Measurements from ENCODE around the gene ARSB. TPM values are rescaled to one million over a fixed set of nuclear protein-coding genes. Genes with fewer than 3 reads are reported as not detected.

The ARSB gene
- total and polyA plus RNA-seq, 2 donors (not counting 1 experiment from before 2014, with no cell fraction given): 4.6 to 9.8 TPM

DNA sequence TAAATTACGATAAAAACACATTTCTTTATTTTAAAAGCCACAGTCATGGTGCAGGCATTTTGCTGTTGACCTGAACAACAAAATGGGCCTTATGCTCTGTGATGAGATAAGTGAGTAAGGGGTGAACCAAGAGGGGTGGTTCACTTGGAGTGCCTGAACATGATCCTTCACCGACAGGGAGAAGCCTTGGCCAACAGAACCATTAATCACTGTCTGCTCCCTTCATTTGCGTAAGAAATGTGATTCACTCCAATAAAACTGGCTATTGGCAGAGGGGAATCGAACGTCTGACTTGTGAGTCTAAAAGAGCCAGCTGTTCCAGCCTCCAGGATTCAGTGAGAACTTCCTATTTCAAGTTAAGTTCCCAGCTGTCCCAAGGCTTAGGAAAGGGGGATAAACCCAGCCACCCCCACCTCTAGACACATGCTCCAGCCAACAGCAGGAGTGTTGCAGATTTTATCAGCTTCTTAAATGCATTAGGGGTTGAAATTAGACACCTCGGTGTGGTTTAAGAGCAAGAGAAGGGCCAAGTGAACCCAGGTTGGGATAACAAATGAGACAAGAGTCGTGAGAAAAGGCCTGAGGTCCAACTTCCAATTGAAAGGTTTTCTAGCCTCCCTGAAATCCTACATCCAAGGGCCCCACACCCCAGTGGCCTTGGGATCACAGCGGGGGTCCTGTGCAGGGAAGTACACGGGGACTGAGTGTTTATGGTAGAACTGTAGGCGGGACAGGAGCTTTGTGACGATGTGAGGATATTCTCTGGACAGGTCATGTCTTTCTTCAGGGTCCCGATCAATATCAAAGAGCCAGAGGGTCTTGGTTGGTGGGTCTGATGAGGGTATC, 205.1 kb downstream of the ARSB start:
- Mint-ChIP-seq H3K27me3 (no peaks in the 10 kb centered on the region), H3K4me3 (no peak overlapping the region), H3K4me1 (peaks cover 12% of the 10 kb centered on the region), H3K27ac (no peak overlapping the region), H3K9me3 (ENCODE audit: insufficient read depth) (peaks cover 5% of the 10 kb centered on the region)
- ATAC-seq (ENCODE audit: low read depth) (no peak), DNase-seq (no peak)
- intact Hi-C loops (cut with micrococcal nuclease): no loop called here
- ChIA-PET POLR2A (no interaction called here), CTCF (interaction anchor here (1.4 kb wide), 1 partner anchor 19 kb away, joined by 4 read pairs; no protein-coding TSS in a partner anchor)
- H3K4me2 ChIP-seq (replicated peaks; ENCODE audit: low read depth, low read length, poor library complexity, severe bottlenecking): no peak overlapping the region
- H2AFZ ChIP-seq (ENCODE audit: insufficient read depth, low read depth, low read length, poor library complexity, severe bottlenecking): no peak overlapping the region
- TF ChIP-seq EZH2 (IDR thresholded peaks at IDR 0.05; ENCODE audit: borderline replicate concordance, insufficient read depth, low read depth, low read length, poor library complexity, severe bottlenecking): no peak
- TF ChIP-seq, protein P1, sequence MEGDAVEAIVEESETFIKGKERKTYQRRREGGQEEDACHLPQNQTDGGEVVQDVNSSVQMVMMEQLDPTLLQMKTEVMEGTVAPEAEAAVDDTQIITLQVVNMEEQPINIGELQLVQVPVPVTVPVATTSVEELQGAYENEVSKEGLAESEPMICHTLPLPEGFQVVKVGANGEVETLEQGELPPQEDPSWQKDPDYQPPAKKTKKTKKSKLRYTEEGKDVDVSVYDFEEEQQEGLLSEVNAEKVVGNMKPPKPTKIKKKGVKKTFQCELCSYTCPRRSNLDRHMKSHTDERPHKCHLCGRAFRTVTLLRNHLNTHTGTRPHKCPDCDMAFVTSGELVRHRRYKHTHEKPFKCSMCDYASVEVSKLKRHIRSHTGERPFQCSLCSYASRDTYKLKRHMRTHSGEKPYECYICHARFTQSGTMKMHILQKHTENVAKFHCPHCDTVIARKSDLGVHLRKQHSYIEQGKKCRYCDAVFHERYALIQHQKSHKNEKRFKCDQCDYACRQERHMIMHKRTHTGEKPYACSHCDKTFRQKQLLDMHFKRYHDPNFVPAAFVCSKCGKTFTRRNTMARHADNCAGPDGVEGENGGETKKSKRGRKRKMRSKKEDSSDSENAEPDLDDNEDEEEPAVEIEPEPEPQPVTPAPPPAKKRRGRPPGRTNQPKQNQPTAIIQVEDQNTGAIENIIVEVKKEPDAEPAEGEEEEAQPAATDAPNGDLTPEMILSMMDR (IDR thresholded peaks at IDR 0.05): no peak
- H3K9me3 ChIP-seq (ENCODE audit: control extremely low read depth in 1 of 3, control insufficient read depth in 2 of 3, insufficient read depth in 1 of 3, low read length in 2 of 3): peaks cover 0 to 4% (median 0%) of the 10 kb centered on the region in 3 donors
- H3K4me1 ChIP-seq (ENCODE audit: control insufficient read depth in 2 of 2, insufficient read depth in 2 of 2, low read length in 2 of 2): peaks cover 0 to 6% of the 10 kb centered on the region in 2 donors
- peaks cover 0 to 17% of the 10 kb centered on the region in 2 experiments for H3K36me3 ChIP-seq (replicated peaks in 1 of 2; ENCODE audit: control extremely low read depth in 1 of 2, control insufficient read depth in 1 of 2, extremely low read depth in 1 of 2, insufficient read depth in 2 of 2, low read length in 1 of 2)
- H3K27ac ChIP-seq (ENCODE audit: low read length in 2 of 2): no peak overlapping the region
- H3K9ac ChIP-seq (ENCODE audit: low read length): no peak overlapping the region
- no peaks in the 10 kb centered on the region for H3K27me3 ChIP-seq (replicated peaks in 1 of 4; ENCODE audit: control extremely low read depth in 1 of 4, control insufficient read depth in 3 of 4, insufficient read depth in 4 of 4, low read length in 3 of 4)
- H3K79me2 ChIP-seq (ENCODE audit: control insufficient read depth, insufficient read depth, low read length): no peaks in the 10 kb centered on the region
- no peaks in the 10 kb centered on the region for H4K20me1 ChIP-seq (ENCODE audit: control insufficient read depth, insufficient read depth, low read length, poor library complexity, severe bottlenecking)
- whole genome bisulfite sequencing (ENCODE audit: insufficient coverage): 96% methylated on average over 10 of the region's 12 CpGs
- H3K4me3 ChIP-seq (ENCODE audit: control extremely low read depth in 1 of 5, extremely low read depth in 1 of 5, insufficient read depth in 1 of 5, low read depth in 2 of 5, low read length in 4 of 5): no peak overlapping the region

DNA sequence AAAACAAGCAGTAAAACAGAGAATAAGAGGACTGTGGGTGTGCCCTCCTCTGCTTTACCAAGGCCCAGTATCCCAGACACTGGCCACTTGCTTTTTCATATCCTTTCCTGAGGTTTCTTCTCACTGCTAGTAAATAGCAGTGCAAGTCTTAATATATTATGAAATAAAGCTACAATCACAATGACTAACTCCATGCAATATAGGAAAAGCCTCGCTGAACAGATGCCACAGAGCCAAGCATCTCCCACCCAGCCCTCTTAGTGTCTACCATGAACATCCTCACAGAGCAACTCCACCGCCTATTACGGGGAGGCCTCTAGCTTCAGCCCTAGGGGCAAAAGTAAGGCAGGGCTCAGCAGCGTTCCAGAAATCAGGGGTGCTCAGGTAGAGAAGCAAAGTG, 205.8 kb downstream of the ARSB start:
- no peak overlapping the region for H3K27ac Mint-ChIP-seq
- WGBS (ENCODE audit: insufficient coverage): 100% methylated on average over 3 of the region's 4 CpGs
- DNase-seq (no peak), ATAC-seq (ENCODE audit: low read depth) (no peak)
- peaks cover 4% of the 10 kb centered on the region for H3K9me3 Mint-ChIP-seq (ENCODE audit: insufficient read depth)
- CTCF ChIA-PET: interaction anchor here (1.4 kb wide), 1 partner anchor 19 kb away, joined by 4 read pairs; no protein-coding TSS in a partner anchor
- H3K27me3 Mint-ChIP-seq: no peaks in the 10 kb centered on the region
- H3K79me2 ChIP-seq (ENCODE audit: control insufficient read depth, insufficient read depth, low read length): no peaks in the 10 kb centered on the region
- H3K27ac ChIP-seq (ENCODE audit: low read length in 2 of 2): no peak overlapping the region
- H3K4me1 Mint-ChIP-seq: peaks cover 13% of the 10 kb centered on the region
- no peak overlapping the region for H3K4me3 Mint-ChIP-seq
- no peak overlapping the region for H3K9ac ChIP-seq (ENCODE audit: low read length)
- H3K4me1 ChIP-seq (ENCODE audit: control insufficient read depth in 2 of 2, insufficient read depth in 2 of 2, low read length in 2 of 2): peaks cover 0 to 6% of the 10 kb centered on the region in 2 donors
- no peak overlapping the region for H3K4me2 ChIP-seq (replicated peaks; ENCODE audit: low read depth, low read length, poor library complexity, severe bottlenecking)
- no peaks in the 10 kb centered on the region for H3K27me3 ChIP-seq (replicated peaks in 1 of 4; ENCODE audit: control extremely low read depth in 1 of 4, control insufficient read depth in 3 of 4, insufficient read depth in 4 of 4, low read length in 3 of 4)
- H3K9me3 ChIP-seq (ENCODE audit: control extremely low read depth in 1 of 3, control insufficient read depth in 2 of 3, insufficient read depth in 1 of 3, low read length in 2 of 3): peaks cover 0 to 4% (median 0%) of the 10 kb centered on the region in 3 donors
- no peak overlapping the region for H3K4me3 ChIP-seq (ENCODE audit: control extremely low read depth in 1 of 5, extremely low read depth in 1 of 5, insufficient read depth in 1 of 5, low read depth in 2 of 5, low read length in 4 of 5)
- no peaks in the 10 kb centered on the region for H4K20me1 ChIP-seq (ENCODE audit: control insufficient read depth, insufficient read depth, low read length, poor library complexity, severe bottlenecking)
- H3K36me3 ChIP-seq (replicated peaks in 1 of 2; ENCODE audit: control extremely low read depth in 1 of 2, control insufficient read depth in 1 of 2, extremely low read depth in 1 of 2, insufficient read depth in 2 of 2, low read length in 1 of 2): peaks cover 0 to 17% of the 10 kb centered on the region in 2 experiments
- TF ChIP-seq EZH2 (IDR thresholded peaks at IDR 0.05; ENCODE audit: borderline replicate concordance, insufficient read depth, low read depth, low read length, poor library complexity, severe bottlenecking): no peak
- TF ChIP-seq, protein P1 (IDR thresholded peaks at IDR 0.05): no peak
- no peak overlapping the region for H2AFZ ChIP-seq (ENCODE audit: insufficient read depth, low read depth, low read length, poor library complexity, severe bottlenecking)
- intact Hi-C loops (cut with micrococcal nuclease): no loop called here
- POLR2A ChIA-PET: no interaction called here
